Neural progenitor cell (in vitro differentiated cells): ENCODE data around the gene NBEA. TPM values are rescaled to one million over a fixed set of nuclear protein-coding genes. Genes with fewer than 3 reads are reported as not detected.

Experiments used
- DNase-seq: peaks from one replicate; pipeline ENCODE4 v3.0.0-alpha.2; 2016; ENCODE audit warnings: low spot score
- H2AFZ ChIP-seq: fragments of 200-600 bp; sonication (generic); replicated peaks from 2 replicates; pipeline ENCODE4 v1.6.1; 2016; ENCODE audit warnings: antibody characterized with exemption
- H3F3A ChIP-seq: fragments of 200-600 bp; sonication (generic); 2 replicates; pipeline ENCODE4 v1.6.1; 2016; ENCODE audit warnings: antibody characterized with exemption, low read depth
- H3K27ac ChIP-seq: fragments of 200-600 bp; sonication (generic); 2 replicates; pipeline ENCODE4 v1.5.1; 2016; ENCODE audit warnings: mild to moderate bottlenecking
- H3K27me3 ChIP-seq: fragments of 200-600 bp; sonication (generic); 2 replicates; pipeline ENCODE4 v1.6.1; 2016; ENCODE audit warnings: mild to moderate bottlenecking, moderate library complexity
- H3K36me3 ChIP-seq: fragments of 200-600 bp; sonication (generic); 2 replicates; pipeline ENCODE4 v1.5.1; 2016
- H3K4me1 ChIP-seq: fragments of 200-600 bp; sonication (generic); 2 replicates; pipeline ENCODE4 v1.6.1; 2016; ENCODE audit warnings: mixed run types
- H3K4me2 ChIP-seq: fragments of 200-600 bp; sonication (generic); 2 replicates; pipeline ENCODE4 v1.6.1; 2016
- H3K4me3 ChIP-seq: fragments of 200-600 bp; sonication (generic); 2 replicates; pipeline ENCODE4 v1.5.1; 2016
- H3K79me2 ChIP-seq: fragments of 200-600 bp; sonication (generic); 2 replicates; pipeline ENCODE4 v1.6.1; 2016; ENCODE audit warnings: low read depth
- H3K9ac ChIP-seq: fragments of 200-600 bp; sonication (generic); 2 replicates; pipeline ENCODE4 v1.6.1; 2016
- H3K9me3 ChIP-seq: fragments of 200-600 bp; sonication (generic); 2 replicates; pipeline ENCODE4 v1.5.1; 2016; ENCODE audit warnings: low read depth
- H4K20me1 ChIP-seq: fragments of 200-600 bp; sonication (generic); 2 replicates; pipeline ENCODE4 v1.6.1; 2016; ENCODE audit warnings: low read depth
- H3K27ac Mint-ChIP-seq: 3 replicates; pipeline ENCODE4 v1.8.0; 2021; ENCODE audit warnings: mixed read lengths
- H3K27me3 Mint-ChIP-seq: 2 replicates; pipeline ENCODE4 v1.8.0; 2022; ENCODE audit warnings: low read depth, mild to moderate bottlenecking, inconsistent platforms, moderate library complexity, mixed read lengths; ENCODE audit not compliant: insufficient read depth
- H3K36me3 Mint-ChIP-seq: 3 replicates; pipeline ENCODE4 v1.8.0; 2021; ENCODE audit warnings: mixed read lengths
- H3K4me1 Mint-ChIP-seq: 3 replicates; pipeline ENCODE4 v1.8.0; 2021; ENCODE audit warnings: mixed read lengths
- H3K4me3 Mint-ChIP-seq: 3 replicates; pipeline ENCODE4 v1.8.0; 2021; ENCODE audit warnings: mild to moderate bottlenecking, moderate library complexity, mixed read lengths
- H3K9me3 Mint-ChIP-seq: 3 replicates; pipeline ENCODE4 v1.8.0; 2020; ENCODE audit warnings: mixed read lengths
- CTCF ChIP-seq: fragments of 200-600 bp; sonication (generic); IDR thresholded peaks from 2 replicates; pipeline ENCODE4 v1.5.1; 2017; ENCODE audit warnings: antibody characterized with exemption, mild to moderate bottlenecking
- EZH2 ChIP-seq: fragments of 200-600 bp; sonication (generic); IDR thresholded peaks from 2 replicates; pipeline ENCODE4 v1.6.1; 2017; ENCODE audit warnings: antibody characterized with exemption, mild to moderate bottlenecking, moderate library complexity
- EZH2phosphoT487 ChIP-seq: fragments of 200-600 bp; sonication (generic); IDR thresholded peaks from 2 replicates; pipeline ENCODE4 v1.6.1; 2017; ENCODE audit warnings: antibody characterized with exemption
- total RNA-seq: library from RNA; depleted of rRNA; stranded (reverse); fragments of >200 nt; gene quantifications from 2 replicates; pipeline ENCODE4 v1.2.3, GENCODE V29; 2015; ENCODE audit warnings: low replicate concordance

The NBEA gene
- total RNA-seq, 1 donor from 2014 or later, result 31.0 TPM

- Mint-ChIP-seq H3K36me3 (no peaks in the 10 kb centered on the region), H3K27me3 (peaks cover 43% of the 10 kb centered on the region), H3K9me3 (no peaks in the 10 kb centered on the region), H3K27ac (peak overlapping the region; percentile 3), H3K4me3 (peak overlapping the region; percentile 80), H3K4me1 (peaks cover 44% of the 10 kb centered on the region)
- peak overlapping the region; percentile 57 for H2AFZ ChIP-seq
- no peaks in the 10 kb centered on the region for H3K36me3 ChIP-seq
- peak overlapping the region; percentile 57 for H3K4me3 ChIP-seq
- peak; percentile 89 for DNase-seq
- H3K27me3 ChIP-seq, result peaks cover 51% of the 10 kb centered on the region
- no peak overlapping the region for H3K9ac ChIP-seq
- no peaks in the 10 kb centered on the region for H3K9me3 ChIP-seq
- peaks cover 63% of the 10 kb centered on the region for H3K4me1 ChIP-seq
- peaks cover 55% of the 10 kb centered on the region for H3F3A ChIP-seq
- H4K20me1 ChIP-seq, result peaks cover 55% of the 10 kb centered on the region
- peak overlapping the region; percentile 87 for H3K4me2 ChIP-seq
- peak; percentile 64 for TF ChIP-seq EZH2
- no peak for TF ChIP-seq CTCF
- TF ChIP-seq EZH2phosphoT487, result peak; percentile 57
- no peaks in the 10 kb centered on the region for H3K79me2 ChIP-seq
- no peak overlapping the region for H3K27ac ChIP-seq
Measured at GRCh38 chr13:35470671-35471661, 528.9 kb downstream of the NBEA start.

- peaks cover 69% of the 10 kb centered on the region for H3K4me1 ChIP-seq
- peaks cover 63% of the 10 kb centered on the region for H4K20me1 ChIP-seq
- no peaks in the 10 kb centered on the region for H3K36me3 ChIP-seq
- no peak overlapping the region for H3K27ac Mint-ChIP-seq
- DNase-seq, result peak; percentile 66
- peaks cover 59% of the 10 kb centered on the region for H3K27me3 ChIP-seq
- H3K9me3 ChIP-seq, result no peaks in the 10 kb centered on the region
- H3K4me3 ChIP-seq, result peak overlapping the region; percentile 57
- no peaks in the 10 kb centered on the region for H3K79me2 ChIP-seq
- no peak overlapping the region for H3K9ac ChIP-seq
- peaks cover 53% of the 10 kb centered on the region for H3K4me1 Mint-ChIP-seq
- no peaks in the 10 kb centered on the region for H3K9me3 Mint-ChIP-seq
- TF ChIP-seq EZH2phosphoT487 (no peak), CTCF (no peak), EZH2 (peak; percentile 72)
- H3K4me3 Mint-ChIP-seq, result peak overlapping the region; percentile 80
- peaks cover 51% of the 10 kb centered on the region for H3K27me3 Mint-ChIP-seq
- no peaks in the 10 kb centered on the region for H3K36me3 Mint-ChIP-seq
- no peak overlapping the region for H2AFZ ChIP-seq
- peaks cover 64% of the 10 kb centered on the region for H3F3A ChIP-seq
- peak overlapping the region; percentile 87 for H3K4me2 ChIP-seq
- no peak overlapping the region for H3K27ac ChIP-seq
Measured at GRCh38 chr13:35471706-35472322, 529.7 kb downstream of the NBEA start.

- Mint-ChIP-seq H3K4me1 (peaks cover 56% of the 10 kb centered on the region), H3K9me3 (no peaks in the 10 kb centered on the region), H3K27ac (no peak overlapping the region), H3K36me3 (no peaks in the 10 kb centered on the region), H3K27me3 (peaks cover 57% of the 10 kb centered on the region), H3K4me3 (peak overlapping the region; percentile 80)
- H3K4me2 ChIP-seq, result peak overlapping the region; percentile 87
- no peaks in the 10 kb centered on the region for H3K79me2 ChIP-seq
- no peak for TF ChIP-seq EZH2phosphoT487
- TF ChIP-seq EZH2, result no peak
- no peak for TF ChIP-seq CTCF
- H4K20me1 ChIP-seq, result peaks cover 69% of the 10 kb centered on the region
- H3F3A ChIP-seq, result peaks cover 69% of the 10 kb centered on the region
- peak; percentile 28 for DNase-seq
- no peaks in the 10 kb centered on the region for H3K36me3 ChIP-seq
- no peak overlapping the region for H3K27ac ChIP-seq
- peaks cover 65% of the 10 kb centered on the region for H3K27me3 ChIP-seq
- H3K9me3 ChIP-seq, result no peaks in the 10 kb centered on the region
- no peak overlapping the region for H2AFZ ChIP-seq
- H3K9ac ChIP-seq, result no peak overlapping the region
- H3K4me3 ChIP-seq, result no peak overlapping the region
- H3K4me1 ChIP-seq, result peaks cover 71% of the 10 kb centered on the region
Measured at GRCh38 chr13:35472323-35472881, 530.3 kb downstream of the NBEA start.
